Measurements from ENCODE around the gene DMRTB1. TPM values are rescaled to one million over a fixed set of nuclear protein-coding genes. Genes with fewer than 3 reads are reported as not detected.

Gene DMRTB1
- total RNA-seq, 1 experiment from 2014 or later = not detected

DNA sequence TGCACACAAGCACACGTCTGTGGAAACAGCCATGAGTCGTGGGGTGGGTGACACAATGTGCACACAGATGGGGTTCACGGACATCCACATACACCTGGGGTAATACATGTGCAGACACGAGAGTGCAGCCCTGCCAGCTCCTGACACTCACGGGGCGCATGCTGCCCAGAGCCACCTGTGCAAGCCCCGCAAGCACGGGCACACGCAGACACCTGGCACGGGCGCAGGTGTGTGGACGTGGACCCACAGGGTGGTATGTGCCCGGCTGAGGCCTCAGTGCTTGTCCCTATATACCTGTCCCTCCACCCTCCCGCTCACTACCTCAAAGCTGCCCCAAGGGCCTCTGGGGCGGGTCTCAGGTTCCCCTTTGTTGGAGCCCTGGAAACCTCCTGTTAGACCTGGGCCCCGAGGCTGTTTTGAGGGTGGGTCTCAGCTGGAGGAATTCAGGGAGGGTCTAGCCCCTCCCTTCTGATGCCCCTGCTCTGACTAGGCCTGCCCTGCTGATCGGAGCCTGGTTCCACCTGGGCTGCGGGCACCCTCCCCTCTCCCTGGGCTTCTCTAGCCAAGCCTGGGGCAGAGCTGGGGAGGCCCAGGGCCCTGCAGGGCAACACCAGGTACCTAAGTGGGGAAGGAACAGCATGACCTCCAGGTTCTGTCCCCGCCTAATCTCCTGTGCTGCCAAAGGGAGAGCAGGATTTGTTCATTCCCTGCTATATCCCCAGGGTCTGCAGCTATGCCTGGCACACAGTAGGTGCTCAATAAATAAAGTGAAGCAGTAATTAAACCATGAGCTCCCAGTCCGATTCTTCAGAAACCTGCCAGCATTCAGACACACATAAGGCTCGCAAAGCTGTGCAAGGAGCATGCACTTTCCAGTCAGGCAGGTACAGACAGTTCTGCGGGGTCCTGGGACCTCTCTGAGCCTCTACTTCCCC, 49.1 kb downstream of the DMRTB1 start:
- no peak for DNase-seq (ENCODE audit: low read depth in 1 of 2, low spot score in 2 of 2)
- Histone ChIP-seq H3K4me3 (no peak overlapping the region), H3K36me3 (no peaks in the 10 kb centered on the region), H3K27ac (no peak overlapping the region), H3K4me1 (replicated peaks) (peaks cover 10% of the 10 kb centered on the region), H3K27me3 (replicated peaks) (no peaks in the 10 kb centered on the region), H3K9me3 (replicated peaks) (no peaks in the 10 kb centered on the region)

DNA sequence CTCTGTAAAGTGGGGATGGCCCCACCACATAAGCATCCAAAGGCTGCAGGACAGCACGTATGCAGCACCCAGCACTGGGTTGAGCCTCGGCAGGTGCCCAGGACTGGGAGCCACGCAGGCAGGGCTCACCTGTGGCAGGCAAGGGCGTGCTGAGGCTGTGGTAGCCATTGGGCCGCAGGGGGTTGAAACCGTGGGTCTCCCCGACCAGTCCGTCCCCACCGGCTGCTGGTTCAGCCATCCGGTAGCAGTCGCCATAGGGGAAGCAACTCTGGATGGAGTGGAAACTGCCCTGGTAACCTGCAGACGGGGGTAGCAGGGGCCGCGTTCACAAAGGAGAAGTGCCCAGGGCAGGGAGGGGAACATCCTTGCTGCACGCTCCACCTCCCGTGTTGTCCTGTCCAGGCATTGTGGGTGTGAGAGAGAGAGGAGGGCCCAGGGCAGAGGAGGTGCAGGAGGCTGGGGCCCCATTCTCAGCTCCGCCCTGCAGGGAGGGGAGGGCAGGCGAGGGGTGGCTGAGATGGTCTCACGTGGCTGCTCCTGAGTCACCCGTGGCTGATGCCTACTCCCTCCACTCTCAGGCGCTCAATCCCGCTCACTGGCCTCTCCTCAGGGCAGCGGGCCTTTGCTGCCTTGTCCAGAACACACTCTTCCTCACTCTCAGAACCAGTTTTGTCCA, 49.9 kb downstream of the DMRTB1 start:
- Histone ChIP-seq H3K27ac (no peak overlapping the region), H3K4me3 (no peak overlapping the region), H3K4me1 (replicated peaks) (peaks cover 10% of the 10 kb centered on the region), H3K36me3 (no peaks in the 10 kb centered on the region), H3K9me3 (replicated peaks) (no peaks in the 10 kb centered on the region), H3K27me3 (replicated peaks) (no peaks in the 10 kb centered on the region)
- DNase-seq (ENCODE audit: low read depth in 1 of 2, low spot score in 2 of 2) = no peak

DNA sequence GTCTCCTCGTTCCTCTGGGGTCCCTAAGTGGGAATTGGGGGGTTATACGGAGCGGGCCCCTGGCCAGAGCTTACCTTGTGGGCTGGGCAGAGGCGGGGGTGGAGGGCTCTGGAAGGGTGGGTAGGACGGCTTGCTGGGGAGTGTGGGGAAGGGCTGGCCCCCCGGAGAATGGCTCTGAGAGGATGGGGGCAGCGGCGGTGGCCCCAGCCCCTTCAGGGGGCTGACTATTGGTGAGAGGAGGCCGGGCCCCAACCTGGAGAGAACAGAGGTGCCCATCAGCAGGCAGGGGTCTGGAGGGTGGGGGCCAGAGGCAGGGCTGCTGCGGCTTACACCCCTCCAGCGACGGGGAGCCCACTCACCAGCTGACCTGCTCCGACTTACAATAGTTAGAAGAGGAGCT, 50.6 kb downstream of the DMRTB1 start:
- Histone ChIP-seq H3K9me3 (replicated peaks) (no peaks in the 10 kb centered on the region), H3K4me3 (no peak overlapping the region), H3K36me3 (no peaks in the 10 kb centered on the region), H3K27ac (no peak overlapping the region), H3K4me1 (replicated peaks) (peaks cover 10% of the 10 kb centered on the region), H3K27me3 (replicated peaks) (no peaks in the 10 kb centered on the region)
- no peak for DNase-seq (ENCODE audit: low read depth in 1 of 2, low spot score in 2 of 2)

DNA sequence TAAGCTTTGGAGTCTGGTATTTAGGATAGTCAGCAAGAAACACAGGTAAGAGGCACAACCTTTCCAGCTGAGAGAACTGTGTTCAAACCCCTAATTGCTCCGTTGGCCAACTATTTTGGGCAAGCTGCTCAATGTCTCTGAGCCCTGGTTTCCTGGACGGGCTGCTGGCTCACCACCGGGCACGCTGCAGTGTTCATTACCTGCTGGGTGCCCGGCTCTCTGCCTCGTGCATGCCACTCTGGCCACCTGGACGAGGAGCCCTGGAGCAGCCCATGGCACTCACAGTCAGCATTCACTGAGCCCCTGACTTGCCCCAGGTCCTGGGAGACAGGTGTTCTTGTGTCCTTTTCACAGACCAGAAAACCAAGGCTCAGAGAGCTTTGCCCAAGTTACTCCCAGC, 51.0 kb downstream of the DMRTB1 start:
- Histone ChIP-seq H3K4me1 (replicated peaks) (peaks cover 10% of the 10 kb centered on the region), H3K9me3 (replicated peaks) (no peaks in the 10 kb centered on the region), H3K4me3 (no peak overlapping the region), H3K27ac (no peak overlapping the region), H3K27me3 (replicated peaks) (no peaks in the 10 kb centered on the region), H3K36me3 (no peaks in the 10 kb centered on the region)
- DNase-seq (ENCODE audit: low read depth in 1 of 2, low spot score in 2 of 2) = no peak

DNA sequence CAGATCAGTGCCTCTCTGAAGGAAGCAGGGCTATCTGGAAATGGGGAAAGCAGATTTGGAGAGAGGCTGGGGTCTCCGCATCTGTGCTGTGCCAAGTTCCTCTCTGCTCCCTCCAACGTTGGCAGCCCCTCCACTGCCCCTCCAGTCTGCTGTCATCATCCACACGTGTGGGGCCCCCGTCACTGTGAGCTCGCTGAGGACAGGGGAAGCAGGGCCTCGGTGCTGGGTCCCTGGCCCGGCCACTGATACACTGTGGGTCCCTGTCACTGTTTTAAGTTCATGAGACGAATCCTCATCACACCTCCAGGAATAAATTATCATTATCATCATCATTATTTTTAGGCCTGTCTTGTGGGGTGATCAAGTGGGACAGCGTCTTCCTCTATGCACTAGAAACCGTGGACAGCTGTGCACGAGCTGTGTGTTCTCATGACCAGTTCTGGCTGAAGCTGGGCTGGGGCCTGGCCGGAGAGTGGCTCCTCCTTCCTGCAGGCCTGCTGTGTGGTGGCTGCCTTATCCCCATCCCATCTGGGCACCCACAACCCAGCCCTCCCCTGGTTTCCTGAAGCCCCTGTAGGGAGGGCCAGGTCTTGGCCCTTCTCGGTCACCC, 52.2 kb downstream of the DMRTB1 start:
- no peak overlapping the region for H3K27ac ChIP-seq
- H3K27me3 ChIP-seq (replicated peaks) = no peaks in the 10 kb centered on the region
- no peaks in the 10 kb centered on the region for H3K36me3 ChIP-seq
- no peak overlapping the region for H3K4me3 ChIP-seq
- no peaks in the 10 kb centered on the region for H3K9me3 ChIP-seq (replicated peaks)
- no peak for DNase-seq (ENCODE audit: low read depth in 1 of 2, low spot score in 2 of 2)
- peaks cover 10% of the 10 kb centered on the region for H3K4me1 ChIP-seq (replicated peaks)

DNA sequence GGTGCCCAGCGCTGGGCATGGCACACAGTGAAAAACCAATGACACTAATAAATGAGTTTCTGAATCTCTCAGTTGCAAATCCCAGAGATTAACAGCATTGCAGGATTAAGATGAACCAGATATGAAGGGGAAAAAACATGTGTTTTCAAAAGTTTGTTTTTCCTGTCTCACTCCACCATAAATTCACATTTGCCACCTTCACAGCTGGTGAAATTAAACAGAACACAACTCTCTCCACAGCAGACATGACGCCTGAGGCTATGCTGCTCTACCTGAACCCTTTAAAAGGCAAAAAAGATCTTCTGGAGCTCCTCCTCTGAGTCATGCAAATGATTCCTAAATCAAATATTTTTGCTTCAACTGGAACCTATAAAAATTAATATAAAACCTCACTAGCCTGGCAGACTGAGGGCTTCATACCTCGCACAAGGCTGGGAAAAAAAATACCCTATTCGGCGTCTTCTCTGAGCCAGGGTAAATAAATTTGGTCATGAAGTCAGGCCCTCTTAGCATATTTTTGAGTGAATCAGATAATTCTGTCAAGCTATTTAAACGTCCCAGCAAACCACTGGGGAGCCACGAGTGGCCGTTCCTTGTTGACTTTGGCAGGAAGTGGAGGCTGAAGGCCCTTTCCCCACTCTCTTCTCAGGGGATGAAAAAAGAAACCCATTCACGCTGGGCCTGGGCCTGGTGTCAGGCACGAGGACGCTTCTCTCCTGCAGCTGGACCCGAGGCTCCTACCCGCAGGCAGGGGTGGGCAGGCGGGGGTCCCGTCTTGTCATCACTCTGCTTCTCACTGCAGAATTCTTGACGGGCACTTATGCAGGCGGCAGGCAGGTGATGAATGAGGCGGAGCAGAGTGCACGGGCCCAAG, 53.0 kb downstream of the DMRTB1 start:
- DNase-seq (ENCODE audit: low read depth in 1 of 2, low spot score in 2 of 2) = peak in 1 of 2 experiments; percentile 42

DNA sequence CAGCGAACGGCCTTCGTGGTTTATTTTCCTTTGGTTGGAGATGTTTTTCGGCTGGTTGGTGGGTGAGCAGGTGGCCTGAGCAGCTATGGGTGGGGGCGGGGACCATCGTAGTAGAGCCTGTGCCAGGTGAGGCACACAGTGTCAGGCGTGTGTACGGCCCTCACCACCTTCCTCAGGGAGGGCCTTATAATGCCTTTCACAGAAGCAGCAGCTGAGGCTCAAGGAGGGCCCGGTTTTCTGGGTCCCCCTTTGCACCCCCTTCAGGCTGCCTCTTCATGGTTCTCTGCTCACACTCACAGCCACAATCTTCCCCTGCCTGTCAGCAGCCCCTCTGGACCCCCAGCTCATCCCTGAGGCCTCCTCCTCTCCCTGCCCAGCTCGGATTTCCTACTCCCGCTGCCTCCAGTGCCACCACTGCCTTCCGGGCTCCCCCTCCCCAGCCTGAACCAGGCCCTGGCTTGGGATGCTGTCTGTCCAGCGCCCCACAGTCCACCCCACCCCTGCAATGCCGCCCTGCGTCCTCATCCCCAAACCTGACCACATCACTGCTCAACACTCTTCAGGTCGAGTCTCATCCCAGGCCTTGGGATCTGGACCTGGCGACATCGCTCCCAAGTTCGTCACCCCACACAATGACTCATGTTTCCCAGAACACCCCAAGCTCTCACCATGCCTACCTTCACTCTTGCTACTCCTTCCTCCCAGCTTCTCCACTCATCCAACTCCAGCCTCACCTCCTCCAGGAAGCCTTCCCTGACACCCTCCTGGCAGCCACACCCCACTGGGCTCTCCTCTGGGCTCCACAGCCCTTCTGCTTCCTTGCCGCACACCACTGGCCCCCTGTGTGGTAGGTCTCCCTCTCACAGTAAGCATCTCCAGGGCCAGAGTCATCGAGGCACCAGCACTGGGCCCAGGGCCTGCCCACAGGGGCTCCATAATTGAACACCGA, 53.9 kb downstream of the DMRTB1 start:
- no peak overlapping the region for H3K27ac ChIP-seq
- peaks cover 10% of the 10 kb centered on the region for H3K4me1 ChIP-seq (replicated peaks)
- H3K9me3 ChIP-seq (replicated peaks) = no peaks in the 10 kb centered on the region
- no peaks in the 10 kb centered on the region for H3K27me3 ChIP-seq (replicated peaks)
- DNase-seq (ENCODE audit: low read depth in 1 of 2, low spot score in 2 of 2) = no peak
- H3K36me3 ChIP-seq = no peaks in the 10 kb centered on the region
- H3K4me3 ChIP-seq = no peak overlapping the region

More for the DNA sequence above, 53.0 kb downstream of the DMRTB1 start:
- Histone ChIP-seq H3K4me1 (replicated peaks) (peaks cover 10% of the 10 kb centered on the region), H3K36me3 (no peaks in the 10 kb centered on the region), H3K27ac (no peak overlapping the region), H3K4me3 (no peak overlapping the region), H3K27me3 (replicated peaks) (no peaks in the 10 kb centered on the region), H3K9me3 (replicated peaks) (no peaks in the 10 kb centered on the region)

DNA sequence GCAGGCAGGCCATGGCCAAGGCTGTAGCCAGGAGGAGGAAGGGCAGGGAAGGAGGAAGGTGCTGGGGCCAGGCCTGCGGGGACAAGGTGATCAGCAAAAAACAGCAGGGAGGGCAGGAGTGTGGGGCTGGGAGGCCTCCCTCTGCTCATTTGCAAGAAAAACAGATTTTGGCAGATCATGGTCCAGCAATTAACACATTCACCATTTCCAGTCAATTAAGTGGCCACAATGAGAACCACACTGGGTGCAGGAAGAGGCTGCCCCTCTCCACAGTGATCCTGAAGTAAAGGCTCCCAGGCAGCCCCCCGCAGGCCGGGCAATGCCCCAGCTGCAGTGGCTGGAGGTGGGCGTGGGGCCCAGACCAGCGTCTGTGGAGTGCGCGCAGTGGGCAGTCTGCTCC, 54.6 kb downstream of the DMRTB1 start:
- Histone ChIP-seq H3K27me3 (replicated peaks) (no peaks in the 10 kb centered on the region), H3K36me3 (no peaks in the 10 kb centered on the region), H3K9me3 (replicated peaks) (no peaks in the 10 kb centered on the region), H3K4me1 (replicated peaks) (peaks cover 10% of the 10 kb centered on the region), H3K4me3 (no peak overlapping the region), H3K27ac (no peak overlapping the region)
- no peak for DNase-seq (ENCODE audit: low read depth in 1 of 2, low spot score in 2 of 2)

DNA sequence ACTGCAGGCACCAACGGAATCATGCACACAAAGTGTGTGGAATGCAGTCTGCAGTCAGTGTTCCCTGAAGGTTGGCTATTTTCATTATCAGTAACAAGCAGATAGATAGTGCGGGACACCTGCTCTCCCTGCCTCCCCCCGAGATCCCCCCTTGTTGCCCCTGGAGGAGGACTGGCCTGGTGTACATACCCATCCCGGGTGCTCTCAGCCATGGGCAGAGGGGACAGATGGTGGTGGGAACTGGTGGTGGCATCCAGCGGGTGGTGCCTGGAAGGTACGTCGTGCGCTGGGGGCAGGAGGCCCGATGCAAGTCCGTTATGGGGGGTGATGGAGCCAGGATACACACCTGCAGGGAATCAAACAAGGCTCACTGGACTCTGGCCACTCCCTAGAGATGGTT, 55.2 kb downstream of the DMRTB1 start:
- no peaks in the 10 kb centered on the region for H3K27me3 ChIP-seq (replicated peaks)
- no peaks in the 10 kb centered on the region for H3K36me3 ChIP-seq
- H3K27ac ChIP-seq = no peak overlapping the region
- DNase-seq (ENCODE audit: low read depth in 1 of 2, low spot score in 2 of 2) = no peak
- no peaks in the 10 kb centered on the region for H3K9me3 ChIP-seq (replicated peaks)
- H3K4me3 ChIP-seq = no peak overlapping the region
- H3K4me1 ChIP-seq (replicated peaks) = peaks cover 10% of the 10 kb centered on the region

DNA sequence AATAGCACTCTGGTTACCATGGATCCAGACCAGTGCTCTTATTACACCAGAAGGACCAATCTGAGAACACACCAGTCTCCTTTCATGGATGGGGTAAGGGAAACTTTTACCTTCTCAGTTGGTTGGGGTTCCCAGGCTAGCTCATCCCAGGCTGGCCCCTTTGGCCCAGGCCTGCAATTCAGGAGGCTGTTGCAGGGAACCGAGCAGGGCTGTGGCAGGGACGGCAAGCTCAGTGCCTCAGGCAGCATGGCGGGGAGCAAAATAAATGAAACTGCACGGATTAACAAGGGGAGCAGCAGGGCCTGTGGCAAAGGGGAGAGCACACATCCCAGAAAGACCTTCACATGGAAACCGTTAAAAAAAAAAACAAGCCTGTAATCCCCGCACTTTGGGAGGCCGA, 57.0 kb downstream of the DMRTB1 start:
- Histone ChIP-seq H3K27ac (no peak overlapping the region), H3K4me3 (no peak overlapping the region), H3K4me1 (replicated peaks) (peaks cover 10% of the 10 kb centered on the region), H3K36me3 (no peaks in the 10 kb centered on the region), H3K9me3 (replicated peaks) (no peaks in the 10 kb centered on the region), H3K27me3 (replicated peaks) (no peaks in the 10 kb centered on the region)
- no peak for DNase-seq (ENCODE audit: low read depth in 1 of 2, low spot score in 2 of 2)

Measured in SJSA1 (cell line).